Activated CD4-positive, alpha-beta T cell treated with anti-CD3 and anti-CD28 coated beads for 36 hours (primary cell): Measurements from ENCODE around the gene MED20. TPM values are rescaled to one million over a fixed set of nuclear protein-coding genes. Genes with fewer than 3 reads are reported as not detected.

Experiments used
- ATAC-seq: fragments of 200-7000 bp; cut with Tn5 transposase; one replicate; pipeline ENCODE4 v1.10.0; 2021; ENCODE audit warnings: mild to moderate bottlenecking, moderate library complexity
- CTCF ChIA-PET: fragments of 350-600 bp; sonication (Branson Sonifier 250); formaldehyde crosslinking; loops from one replicate; lab custom pipeline; 2021; ENCODE audit warnings: antibody characterized with exemption; lab: Charles Lee
- POLR2A ChIA-PET: fragments of 350-600 bp; sonication (Branson Sonifier 250); formaldehyde crosslinking; loops from one replicate; lab custom pipeline; 2021; ENCODE audit warnings: antibody characterized with exemption, inconsistent platforms; lab: Charles Lee
- DNase-seq: peaks from one replicate; pipeline ENCODE4 v3.0.0-alpha.2; 2020
- H3K27ac Mint-ChIP-seq: one replicate; pipeline ENCODE4 v1.8.0; 2021; ENCODE audit warnings: mixed read lengths
- H3K27me3 Mint-ChIP-seq: one replicate; pipeline ENCODE4 v1.8.0; 2021; ENCODE audit warnings: mixed read lengths
- H3K36me3 Mint-ChIP-seq: one replicate; pipeline ENCODE4 v1.8.0; 2021; ENCODE audit warnings: low read depth, mixed read lengths
- H3K4me1 Mint-ChIP-seq: one replicate; pipeline ENCODE4 v1.8.0; 2021; ENCODE audit warnings: mixed read lengths
- H3K4me3 Mint-ChIP-seq: one replicate; pipeline ENCODE4 v1.8.0; 2021; ENCODE audit warnings: mild to moderate bottlenecking, moderate library complexity, mixed read lengths
- H3K9me3 Mint-ChIP-seq: one replicate; pipeline ENCODE4 v1.8.0; 2021; ENCODE audit warnings: low read depth, mixed read lengths
- intact Hi-C, 2 experiments: fragments of 100-400 bp; cut with DNase I in 1 of 2; cut with micrococcal nuclease in 1 of 2; formaldehyde crosslinking; loops; one replicate each; pipeline versions ENCODE4 v1.14.2 to v1.15.1; 2022 to 2024; cut with DNase I, micrococcal nuclease
- total RNA-seq, 2 experiments: library from RNA; stranded (reverse); gene quantifications; one replicate each; pipeline ENCODE4 v1.2.3, GENCODE V29; 2021

MED20 gene
- total RNA-seq, 2 experiments from 2014 or later, result 19.4 to 21.6 TPM

GRCh38 chr6:41941280-41942066 lies 20.5 kb upstream of the MED20 start, which contains the start of gene CCND3:
Gene CCND3, minus strand, starts transcription at chr6:41941808. Its CDS starts 159 bp downstream, at chr6:41941649.
- peak within 1 kb of the TSS; percentile 96 for H3K27ac Mint-ChIP-seq
- H3K4me1 Mint-ChIP-seq, result peaks cover 63% of the 10 kb centered on the region
- ChIA-PET CTCF (interaction anchor here (0.8 to 14.0 kb wide), 9 partner anchors 13 to 157 kb away, joined by 3 to 355 read pairs (median 5); partner anchors contain the start of genes BYSL, MED20 and TAF8), POLR2A (interaction anchor here (0.7 to 1.4 kb wide), 6 partner anchors 20 to 103 kb away, joined by 3 to 6 read pairs (median 3); partner anchors contain the start of genes BYSL and MED20)
- H3K27me3 Mint-ChIP-seq, result no peaks in the 10 kb centered on the region
- ATAC-seq (peak; percentile 79), DNase-seq (peak; percentile 96)
- H3K4me3 Mint-ChIP-seq, result peak within 1 kb of the TSS; percentile 100
- intact Hi-C loops, result loop anchor here (1.0 to 5.0 kb wide), 11 partner anchors 17 to 869 kb away; partner anchors contain the start of genes BYSL (in 1 of the 2), MED20 (in 1 of the 2), NFYA (in 1 of the 2) and OARD1 (in 1 of the 2)
- no peaks in the 10 kb centered on the region for H3K9me3 Mint-ChIP-seq
- peaks cover 49% of the 10 kb centered on the region for H3K36me3 Mint-ChIP-seq

DNA sequence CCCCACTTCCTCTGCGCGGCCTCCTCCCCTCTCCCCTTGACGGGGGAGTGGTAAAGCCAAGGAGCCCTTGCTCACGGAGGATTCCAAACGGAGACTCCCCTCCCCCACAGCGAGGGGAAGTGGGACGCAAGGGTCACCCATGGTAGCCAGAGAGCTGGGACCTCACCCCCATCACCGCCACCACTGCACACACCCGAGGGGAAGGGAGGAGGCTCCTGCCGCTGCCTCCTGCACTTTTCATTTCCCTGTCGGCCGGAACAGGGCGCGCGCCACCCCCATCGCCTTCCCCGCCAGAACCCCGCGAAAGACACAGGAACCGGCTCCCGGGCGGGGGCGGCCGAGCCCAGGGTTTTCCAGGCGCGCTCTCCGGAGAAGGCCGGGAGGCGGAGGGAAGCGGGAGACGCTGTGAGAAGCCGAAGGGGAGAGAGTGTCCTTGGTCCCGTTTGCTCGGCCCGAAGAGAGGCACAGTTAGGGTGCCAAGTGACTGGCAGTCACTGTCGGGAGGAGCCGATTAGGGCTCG lies 19.9 kb upstream of the MED20 start:
- no peaks in the 10 kb centered on the region for H3K27me3 Mint-ChIP-seq
- peak; percentile 74 for DNase-seq
- H3K4me1 Mint-ChIP-seq, result peaks cover 65% of the 10 kb centered on the region
- ChIA-PET CTCF (interaction anchor here (0.7 to 14.0 kb wide), 6 partner anchors 13 to 625 kb away, joined by 3 to 355 read pairs (median 3); partner anchors contain the start of genes BYSL, MED20 and TAF8), POLR2A (interaction anchor here (0.6 to 3.6 kb wide), 4 partner anchors 98 to 1695 kb away, joined by 3 to 28 read pairs (median 3); partner anchors contain the start of gene MAD2L1BP)
- no peak for ATAC-seq
- intact Hi-C loops, result loop anchor here (1.0 to 5.0 kb wide), 11 partner anchors 20 to 869 kb away; partner anchors contain the start of genes BYSL (in 1 of the 2), MED20 (in 1 of the 2), NFYA (in 1 of the 2) and OARD1 (in 1 of the 2)
- H3K27ac Mint-ChIP-seq, result peak overlapping the region; percentile 96
- no peaks in the 10 kb centered on the region for H3K9me3 Mint-ChIP-seq
- H3K36me3 Mint-ChIP-seq, result peaks cover 53% of the 10 kb centered on the region
- peak overlapping the region; percentile 100 for H3K4me3 Mint-ChIP-seq

GRCh38 chr6:41939848-41940758 lies 19.2 kb upstream of the MED20 start:
- POLR2A ChIA-PET, result interaction anchor here (0.6 to 3.6 kb wide), 5 partner anchors 10 to 1695 kb away, joined by 3 to 28 read pairs (median 3); partner anchors contain the start of gene MAD2L1BP
- Mint-ChIP-seq H3K9me3 (no peaks in the 10 kb centered on the region), H3K27me3 (no peaks in the 10 kb centered on the region), H3K36me3 (peaks cover 54% of the 10 kb centered on the region), H3K4me3 (peak overlapping the region; percentile 100), H3K27ac (peak overlapping the region; percentile 96), H3K4me1 (peaks cover 65% of the 10 kb centered on the region)
- intact Hi-C loops, result loop anchor here (1.0 to 5.0 kb wide), 7 partner anchors 37 to 868 kb away; partner anchors contain the start of genes NFYA (in 1 of the 2), OARD1 (in 1 of the 2), PRICKLE4 (in 1 of the 2) and TBCC (in 1 of the 2)
- DNase-seq (peak; percentile 76), ATAC-seq (peak; percentile 11)
- CTCF ChIA-PET, result interaction anchor here (0.6 to 14.0 kb wide), 15 partner anchors 10 to 625 kb away, joined by 3 to 355 read pairs (median 4); partner anchors contain the start of genes BYSL, MED20, TAF8 and TOMM6

GRCh38 chr6:41939176-41939847 lies 18.4 kb upstream of the MED20 start:
- peaks cover 61% of the 10 kb centered on the region for H3K36me3 Mint-ChIP-seq
- ATAC-seq (peak; percentile 9), DNase-seq (peak; percentile 73)
- intact Hi-C loops, result loop anchor here (5.0 kb wide), 2 partner anchors 92 to 157 kb away; partner anchors contain the start of gene PRICKLE4 (in 1 of the 2)
- H3K27ac Mint-ChIP-seq, result peak overlapping the region; percentile 96
- H3K27me3 Mint-ChIP-seq, result no peaks in the 10 kb centered on the region
- CTCF ChIA-PET, result interaction anchor here (0.6 to 14.0 kb wide), 14 partner anchors 9 to 626 kb away, joined by 3 to 355 read pairs (median 4); partner anchors contain the start of genes BYSL, MED20, TAF8 and TOMM6
- POLR2A ChIA-PET, result interaction anchor here (0.6 to 3.6 kb wide), 6 partner anchors 10 to 524 kb away, joined by 3 to 28 read pairs (median 5); no protein-coding TSS in a partner anchor
- H3K9me3 Mint-ChIP-seq, result no peaks in the 10 kb centered on the region
- peaks cover 64% of the 10 kb centered on the region for H3K4me1 Mint-ChIP-seq
- peak overlapping the region; percentile 100 for H3K4me3 Mint-ChIP-seq

DNA sequence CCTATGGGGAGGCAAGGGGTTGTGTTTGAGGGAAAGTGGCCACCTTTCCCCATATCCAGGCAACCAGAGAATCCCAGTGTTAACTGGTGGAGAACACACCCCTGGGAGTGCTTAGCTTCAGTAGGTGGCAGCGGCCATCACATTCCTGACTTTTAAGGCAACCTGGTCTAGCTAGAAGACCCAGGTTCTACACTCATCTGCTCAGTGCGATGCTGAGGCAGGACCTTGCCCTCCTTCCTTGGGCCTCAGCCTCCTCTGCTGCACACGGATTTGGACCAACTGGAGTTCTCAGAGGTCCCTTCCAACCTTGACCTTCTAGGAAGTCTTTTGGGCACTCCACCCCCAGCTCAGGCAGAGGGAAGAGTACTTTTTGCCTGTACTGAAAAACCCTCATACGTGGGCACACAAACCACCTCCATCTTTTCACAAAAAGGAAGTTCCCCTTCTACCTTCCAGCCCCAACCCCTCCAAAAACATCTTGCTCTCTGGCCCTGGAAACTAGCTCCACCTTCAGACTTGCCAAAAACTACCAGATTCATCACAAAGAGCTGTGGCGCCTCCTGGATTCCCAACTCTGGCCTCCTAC lies 17.7 kb upstream of the MED20 start:
- Mint-ChIP-seq H3K36me3 (peaks cover 63% of the 10 kb centered on the region), H3K27me3 (no peaks in the 10 kb centered on the region), H3K27ac (peak overlapping the region; percentile 96), H3K9me3 (no peaks in the 10 kb centered on the region), H3K4me3 (peak overlapping the region; percentile 100), H3K4me1 (peaks cover 61% of the 10 kb centered on the region)
- intact Hi-C loops, result loop anchor here (5.0 kb wide), 2 partner anchors 91 to 156 kb away; partner anchors contain the start of gene PRICKLE4 (in 1 of the 2)
- ChIA-PET POLR2A (interaction anchor here (0.6 to 3.6 kb wide), 6 partner anchors 9 to 525 kb away, joined by 3 to 28 read pairs (median 5); no protein-coding TSS in a partner anchor), CTCF (interaction anchor here (0.9 to 14.0 kb wide), 12 partner anchors 12 to 157 kb away, joined by 3 to 355 read pairs (median 4); partner anchors contain the start of genes BYSL, MED20, TAF8 and TOMM6)
- DNase-seq, result no peak
- no peak for ATAC-seq

GRCh38 chr6:41937861-41938574 lies 17.1 kb upstream of the MED20 start:
- ChIA-PET CTCF (interaction anchor here (0.7 to 14.0 kb wide), 12 partner anchors 13 to 225 kb away, joined by 3 to 355 read pairs (median 4); partner anchors contain the start of genes BYSL, MED20, TAF8 and TOMM6), POLR2A (interaction anchor here (1.3 to 3.6 kb wide), 4 partner anchors 39 to 110 kb away, joined by 3 to 28 read pairs (median 14); no protein-coding TSS in a partner anchor)
- H3K27ac Mint-ChIP-seq, result peak overlapping the region; percentile 96
- intact Hi-C loops, result loop anchor here (5.0 kb wide), 2 partner anchors 91 to 156 kb away; partner anchors contain the start of gene PRICKLE4 (in 1 of the 2)
- peak; percentile 49 for DNase-seq
- peaks cover 65% of the 10 kb centered on the region for H3K36me3 Mint-ChIP-seq
- no peak for ATAC-seq
- peaks cover 58% of the 10 kb centered on the region for H3K4me1 Mint-ChIP-seq
- peak overlapping the region; percentile 100 for H3K4me3 Mint-ChIP-seq
- no peaks in the 10 kb centered on the region for H3K9me3 Mint-ChIP-seq
- no peaks in the 10 kb centered on the region for H3K27me3 Mint-ChIP-seq

DNA sequence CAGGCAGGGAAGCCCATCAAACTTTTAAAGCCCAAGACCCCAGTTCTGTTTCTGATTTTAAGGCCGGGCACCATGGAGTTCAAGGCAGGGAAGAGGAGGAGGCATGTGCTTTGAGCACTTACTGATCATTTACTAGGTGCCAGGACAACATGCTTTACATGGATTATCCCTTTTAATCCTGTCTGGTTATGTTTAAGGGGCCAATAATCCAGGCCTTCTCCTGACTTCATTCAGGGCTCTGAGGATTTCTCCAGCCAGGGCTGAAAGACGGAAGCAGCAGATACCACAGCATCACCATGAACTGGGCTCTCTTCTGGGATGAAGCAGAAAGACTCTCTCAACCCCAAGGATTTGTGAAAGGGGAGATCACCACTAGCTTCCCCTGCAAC lies 16.5 kb upstream of the MED20 start:
- peaks cover 70% of the 10 kb centered on the region for H3K36me3 Mint-ChIP-seq
- intact Hi-C loops, result loop anchor here (5.0 kb wide), 2 partner anchors 90 to 155 kb away; partner anchors contain the start of gene PRICKLE4 (in 1 of the 2)
- peak overlapping the region; percentile 100 for H3K4me3 Mint-ChIP-seq
- DNase-seq, result no peak
- ChIA-PET POLR2A (interaction anchor here (2.5 to 3.6 kb wide), 2 partner anchors 103 to 107 kb away, joined by 21 to 28 read pairs; no protein-coding TSS in a partner anchor), CTCF (interaction anchor here (0.7 to 14.0 kb wide), 12 partner anchors 13 to 224 kb away, joined by 3 to 355 read pairs (median 4); partner anchors contain the start of genes BYSL, MED20 and TAF8)
- ATAC-seq, result no peak
- H3K9me3 Mint-ChIP-seq, result no peaks in the 10 kb centered on the region
- H3K4me1 Mint-ChIP-seq, result peaks cover 56% of the 10 kb centered on the region
- no peaks in the 10 kb centered on the region for H3K27me3 Mint-ChIP-seq
- peak overlapping the region; percentile 96 for H3K27ac Mint-ChIP-seq

- POLR2A ChIA-PET, result interaction anchor here (0.5 to 1.9 kb wide), 2 partner anchors 15 to 103 kb away, joined by 3 to 6 read pairs; no protein-coding TSS in a partner anchor
- H3K4me3 Mint-ChIP-seq, result peak overlapping the region; percentile 100
- H3K4me1 Mint-ChIP-seq, result peaks cover 55% of the 10 kb centered on the region
- DNase-seq, result peak; percentile 83
- peaks cover 82% of the 10 kb centered on the region for H3K36me3 Mint-ChIP-seq
- peak overlapping the region; percentile 96 for H3K27ac Mint-ChIP-seq
- peak; percentile 54 for ATAC-seq
- intact Hi-C loops, result loop anchor here (1.0 to 5.0 kb wide), 5 partner anchors 15 to 154 kb away; partner anchors contain the start of genes BYSL (in 2 of the 2), MED20 (in 2 of the 2) and PRICKLE4 (in 1 of the 2)
- no peaks in the 10 kb centered on the region for H3K27me3 Mint-ChIP-seq
- CTCF ChIA-PET, result interaction anchor here (0.5 to 14.0 kb wide), 18 partner anchors 9 to 202 kb away, joined by 3 to 355 read pairs (median 4); partner anchors contain the start of genes BYSL, MED20 and TAF8
- no peaks in the 10 kb centered on the region for H3K9me3 Mint-ChIP-seq
Observed at GRCh38 chr6:41936073-41936837, 15.3 kb upstream of the MED20 start.
